ENCODE measurements around the gene EFCAB6. TPM values are rescaled to one million over a fixed set of nuclear protein-coding genes. Genes with fewer than 3 reads are reported as not detected.

Gene EFCAB6
- total RNA-seq: 1 to 10 TPM; 1.7 to 2.0 TPM
- long read RNA-seq, donor 1: 0 reads
- long read RNA-seq, donor 2, partial matches to known transcripts: 0 of 1 reads
- long read RNA-seq, donor 2, other reads (novel, unspliced or antisense): 1 of 1 reads

GRCh38 chr22:43812149-43812842 is at the start of gene EFCAB6:
TSS of gene EFCAB6 (minus strand) at chr22:43812305. CDS start at chr22:43782318, 29,987 bp downstream.
- peak; percentile 97 for DNase-seq (ENCODE audit: low spot score)
- intact Hi-C loops (cut with DNase I): no loop called here

- intact Hi-C loops (cut with DNase I): no loop called here
- DNase-seq (ENCODE audit: low spot score): peak; percentile 43
Observed at GRCh38 chr22:43861529-43861928, 49.4 kb upstream of the EFCAB6 start.

DNA sequence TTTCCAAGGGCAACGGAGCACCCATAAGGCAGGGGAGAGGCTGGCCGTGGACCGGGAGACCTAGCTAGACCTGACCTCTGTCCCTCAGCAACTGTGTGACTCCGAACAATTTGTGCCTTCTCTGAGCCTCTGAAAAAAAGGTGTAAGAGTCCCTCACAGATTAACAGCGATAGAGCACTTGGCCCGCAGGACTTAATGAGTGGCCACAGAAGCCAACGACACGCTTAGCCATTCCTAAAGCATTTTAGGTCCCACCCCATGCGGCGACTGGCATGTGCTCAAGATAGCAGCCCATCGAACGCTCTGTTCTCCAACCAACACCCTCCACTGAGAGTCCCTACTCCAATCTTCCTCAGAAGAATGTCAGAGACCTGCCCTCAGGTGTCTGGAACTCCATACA is 48.7 kb upstream of the EFCAB6 start:
- no peak for DNase-seq (ENCODE audit: low spot score)
- intact Hi-C loops (cut with DNase I): no loop called here

- intact Hi-C loops (cut with DNase I): no loop called here
- DNase-seq (ENCODE audit: low spot score): peak; percentile 49
Observed at GRCh38 chr22:43860126-43860525, 48.0 kb upstream of the EFCAB6 start.

DNA sequence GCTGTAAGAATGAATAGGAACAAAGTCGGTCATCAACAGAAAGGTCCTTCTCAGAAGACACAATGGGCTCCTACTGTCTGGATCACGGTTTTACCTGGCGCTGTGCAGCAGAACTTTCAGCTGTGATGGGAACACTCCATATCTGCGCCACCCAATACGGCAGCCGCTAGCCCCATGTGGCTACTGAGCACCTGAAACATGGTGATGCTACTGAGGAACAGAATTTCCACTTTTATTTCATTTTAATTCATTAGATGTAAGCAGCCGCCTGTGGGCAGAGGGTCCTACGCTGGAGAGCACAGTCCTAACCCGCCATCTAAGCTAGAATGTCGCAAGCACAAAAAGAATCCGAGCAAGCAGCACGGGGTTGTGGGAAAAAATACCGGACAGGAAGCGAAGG is 47.5 kb upstream of the EFCAB6 start:
- DNase-seq (ENCODE audit: low spot score): peak; percentile 40
- intact Hi-C loops (cut with DNase I): no loop called here

DNA sequence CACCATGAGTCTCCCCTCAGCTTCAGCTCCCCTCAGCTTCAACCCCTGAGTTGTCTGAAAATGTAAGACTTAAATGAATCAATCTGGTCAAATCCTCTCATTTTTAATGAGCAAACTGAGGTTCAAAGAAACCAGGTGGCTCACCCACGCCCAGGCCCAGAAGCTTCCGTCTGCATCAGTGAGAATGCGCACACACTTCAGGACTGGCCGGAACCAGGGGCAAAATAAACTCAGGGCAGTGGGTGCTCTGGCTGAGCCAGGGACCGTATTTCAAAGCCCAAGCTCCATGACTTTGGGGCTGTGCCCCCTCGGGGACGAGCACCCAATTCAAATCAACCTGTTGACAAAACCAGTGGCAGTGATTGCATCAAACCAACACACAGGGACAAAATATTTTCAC is 47.1 kb upstream of the EFCAB6 start:
- no peak for DNase-seq (ENCODE audit: low spot score)
- intact Hi-C loops (cut with DNase I): no loop called here

- DNase-seq (ENCODE audit: low spot score): no peak
- intact Hi-C loops (cut with DNase I): no loop called here
Observed at GRCh38 chr22:43858156-43858895, 46.2 kb upstream of the EFCAB6 start.

DNA sequence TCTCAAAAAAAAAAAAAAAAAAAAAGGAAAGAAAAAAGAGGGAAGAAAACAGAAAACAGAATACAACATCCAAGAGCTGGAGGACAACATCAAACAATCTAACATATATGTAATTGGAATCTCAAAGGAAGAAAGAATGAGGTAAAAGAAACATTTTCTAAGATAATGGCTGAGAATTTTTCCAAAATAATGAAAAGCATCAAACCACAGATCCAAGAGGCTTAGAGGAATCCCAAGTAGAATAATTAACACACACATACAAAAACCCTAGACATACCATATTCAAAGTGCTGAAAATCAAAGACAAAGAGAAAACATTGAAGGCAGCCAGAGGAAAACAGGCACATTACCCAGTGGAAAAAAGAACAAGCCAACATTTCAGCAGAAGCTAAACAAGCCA is 45.3 kb upstream of the EFCAB6 start:
- DNase-seq (ENCODE audit: low spot score): no peak
- intact Hi-C loops (cut with DNase I): no loop called here

GRCh38 chr22:43855431-43855830 is 43.3 kb upstream of the EFCAB6 start:
- peak; percentile 38 for DNase-seq (ENCODE audit: low spot score)
- intact Hi-C loops (cut with DNase I): no loop called here

DNA sequence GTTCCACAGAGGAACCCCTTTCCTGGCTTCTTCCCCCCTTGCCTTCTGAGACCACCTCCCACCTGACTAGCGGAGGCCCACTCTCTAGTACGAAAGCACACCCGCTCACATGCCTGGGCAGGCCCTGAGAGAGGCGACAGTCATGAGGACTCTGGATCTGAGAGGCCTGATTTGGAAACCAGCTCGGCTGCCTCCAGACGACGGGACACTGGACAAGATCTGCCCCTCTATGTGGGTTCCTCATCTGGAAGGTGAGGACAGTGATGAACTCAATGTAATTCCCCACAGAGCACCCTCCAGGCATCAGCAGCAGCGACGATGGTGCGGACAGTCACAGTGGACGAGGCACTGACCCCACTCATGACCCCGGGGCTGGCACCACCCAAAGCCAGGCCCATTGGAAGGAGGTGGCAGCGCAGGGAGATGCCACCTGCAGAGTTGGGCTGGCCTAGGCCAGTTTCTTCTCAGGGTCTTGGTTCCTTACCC is 42.7 kb upstream of the EFCAB6 start:
- DNase-seq (ENCODE audit: low spot score): peak; percentile 50
- intact Hi-C loops (cut with DNase I): no loop called here

- peak; percentile 72 for DNase-seq (ENCODE audit: low spot score)
Observed at GRCh38 chr22:43854121-43854785, 42.1 kb upstream of the EFCAB6 start.

GRCh38 chr22:43853328-43853931 is 41.3 kb upstream of the EFCAB6 start:
- intact Hi-C loops (cut with DNase I): no loop called here
- DNase-seq (ENCODE audit: low spot score): peak; percentile 74

More at GRCh38 chr22:43854121-43854785, 42.1 kb upstream of the EFCAB6 start:
- intact Hi-C loops (cut with DNase I): no loop called here

GRCh38 chr22:43852573-43853327 is 40.6 kb upstream of the EFCAB6 start:
- intact Hi-C loops (cut with DNase I): no loop called here
- DNase-seq (ENCODE audit: low spot score): peak; percentile 80

GRCh38 chr22:43851979-43852307 is 39.8 kb upstream of the EFCAB6 start:
- no peak for DNase-seq (ENCODE audit: low spot score)
- intact Hi-C loops (cut with DNase I): no loop called here

GRCh38 chr22:43851058-43851978 is 39.2 kb upstream of the EFCAB6 start:
- intact Hi-C loops (cut with DNase I): no loop called here
- no peak for DNase-seq (ENCODE audit: low spot score)

DNA sequence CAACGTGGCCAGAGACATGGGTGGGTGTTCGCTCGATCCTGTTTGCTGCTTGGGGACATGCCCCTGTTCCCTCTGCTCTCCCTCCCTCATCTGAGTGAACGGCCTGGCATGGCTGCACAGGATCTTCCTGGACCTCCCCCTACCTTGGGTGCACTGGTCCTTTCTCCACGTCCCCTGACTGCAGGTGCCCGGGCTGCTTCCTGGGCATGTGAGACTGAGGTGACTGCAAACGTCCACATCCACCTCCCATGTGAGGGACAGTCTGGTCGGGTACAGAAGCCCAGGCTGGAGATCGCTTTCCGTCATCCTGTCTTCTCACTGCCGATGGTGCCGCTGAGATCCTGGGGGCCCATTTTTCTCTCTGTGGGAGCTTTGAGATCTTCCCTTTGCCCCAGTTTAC is 38.4 kb upstream of the EFCAB6 start:
- intact Hi-C loops (cut with DNase I): no loop called here
- DNase-seq (ENCODE audit: low spot score): peak; percentile 72

- peak; percentile 50 for DNase-seq (ENCODE audit: low spot score)
- intact Hi-C loops (cut with DNase I): no loop called here
Observed at GRCh38 chr22:43849731-43850130, 37.6 kb upstream of the EFCAB6 start.
